ENCODE measurements around the gene TAS2R3. TPM values are rescaled to one million over a fixed set of nuclear protein-coding genes. Genes with fewer than 3 reads are reported as not detected.
A peak's percentile ranks its signal among the peaks of the same experiment; 100 is the strongest.

TAS2R3 gene
- polyA plus RNA-seq, 1 donor from 2014 or later: not detected

DNA sequence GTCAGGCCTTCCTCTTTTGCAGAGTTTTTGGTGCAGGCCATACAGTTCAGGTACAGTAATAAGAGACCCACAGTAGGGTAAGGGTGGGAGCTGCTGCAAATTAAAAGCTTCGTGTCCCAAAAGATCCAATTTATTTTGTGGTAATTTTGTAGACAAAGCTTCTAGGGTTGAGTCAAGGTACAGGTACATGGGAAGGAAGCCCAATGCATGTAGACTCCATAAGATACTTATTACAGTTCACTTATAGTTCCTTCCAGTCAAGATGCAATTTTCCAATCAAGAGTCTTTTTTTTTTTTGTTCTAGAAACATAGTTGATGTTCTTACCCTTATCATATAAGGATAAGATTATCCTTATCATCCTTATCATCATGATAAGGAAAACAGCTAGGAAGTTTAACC, 12.5 kb downstream of the TAS2R3 start, which contains the start of gene TAS2R4:
TAS2R4 (plus strand) TSS at position 301 of the 400 bp plus-strand sequence. CDS start 1,815 bp downstream, outside the sequence.
- no peaks in the 10 kb centered on the region for H3K9me2 ChIP-seq (ENCODE audit: insufficient read depth, low read length)
- H3K36me3 ChIP-seq (ENCODE audit: insufficient read depth, low read length): no peaks in the 10 kb centered on the region
- no peaks in the 10 kb centered on the region for H3K79me2 ChIP-seq (replicated peaks; ENCODE audit: insufficient read depth, low read length)
- H3K27me3 ChIP-seq (ENCODE audit: insufficient read depth, low read depth, low read length): no peaks in the 10 kb centered on the region
- no peak within 1 kb of the TSS for H2AFZ ChIP-seq (ENCODE audit: low read depth, low read length)
- no peak within 1 kb of the TSS for H3K9ac ChIP-seq (ENCODE audit: low read length)
- H4K20me1 ChIP-seq (ENCODE audit: insufficient read depth): no peaks in the 10 kb centered on the region
- TF ChIP-seq RAD21 (conservative IDR thresholded peaks at IDR 0.05) (no peak), SMC3 (conservative IDR thresholded peaks at IDR 0.05; ENCODE audit: poor library complexity) (no peak), EP300 (conservative IDR thresholded peaks at IDR 0.05; ENCODE audit: poor library complexity, severe bottlenecking) (no peak), TAF1 (IDR thresholded peaks at IDR 0.05; ENCODE audit: low read depth) (no peak), EZH2 (IDR thresholded peaks at IDR 0.05; ENCODE audit: borderline replicate concordance, insufficient read depth, low read length, poor library complexity, severe bottlenecking) (no peak), POLR2AphosphoS5 (IDR thresholded peaks at IDR 0.05) (no peak), MXI1 (conservative IDR thresholded peaks at IDR 0.05; ENCODE audit: poor library complexity, severe bottlenecking) (no peak)
- TF ChIP-seq, protein P1, sequence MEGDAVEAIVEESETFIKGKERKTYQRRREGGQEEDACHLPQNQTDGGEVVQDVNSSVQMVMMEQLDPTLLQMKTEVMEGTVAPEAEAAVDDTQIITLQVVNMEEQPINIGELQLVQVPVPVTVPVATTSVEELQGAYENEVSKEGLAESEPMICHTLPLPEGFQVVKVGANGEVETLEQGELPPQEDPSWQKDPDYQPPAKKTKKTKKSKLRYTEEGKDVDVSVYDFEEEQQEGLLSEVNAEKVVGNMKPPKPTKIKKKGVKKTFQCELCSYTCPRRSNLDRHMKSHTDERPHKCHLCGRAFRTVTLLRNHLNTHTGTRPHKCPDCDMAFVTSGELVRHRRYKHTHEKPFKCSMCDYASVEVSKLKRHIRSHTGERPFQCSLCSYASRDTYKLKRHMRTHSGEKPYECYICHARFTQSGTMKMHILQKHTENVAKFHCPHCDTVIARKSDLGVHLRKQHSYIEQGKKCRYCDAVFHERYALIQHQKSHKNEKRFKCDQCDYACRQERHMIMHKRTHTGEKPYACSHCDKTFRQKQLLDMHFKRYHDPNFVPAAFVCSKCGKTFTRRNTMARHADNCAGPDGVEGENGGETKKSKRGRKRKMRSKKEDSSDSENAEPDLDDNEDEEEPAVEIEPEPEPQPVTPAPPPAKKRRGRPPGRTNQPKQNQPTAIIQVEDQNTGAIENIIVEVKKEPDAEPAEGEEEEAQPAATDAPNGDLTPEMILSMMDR (IDR thresholded peaks at IDR 0.05; ENCODE audit: poor library complexity, severe bottlenecking): no peak
- TF ChIP-seq, protein P2, sequence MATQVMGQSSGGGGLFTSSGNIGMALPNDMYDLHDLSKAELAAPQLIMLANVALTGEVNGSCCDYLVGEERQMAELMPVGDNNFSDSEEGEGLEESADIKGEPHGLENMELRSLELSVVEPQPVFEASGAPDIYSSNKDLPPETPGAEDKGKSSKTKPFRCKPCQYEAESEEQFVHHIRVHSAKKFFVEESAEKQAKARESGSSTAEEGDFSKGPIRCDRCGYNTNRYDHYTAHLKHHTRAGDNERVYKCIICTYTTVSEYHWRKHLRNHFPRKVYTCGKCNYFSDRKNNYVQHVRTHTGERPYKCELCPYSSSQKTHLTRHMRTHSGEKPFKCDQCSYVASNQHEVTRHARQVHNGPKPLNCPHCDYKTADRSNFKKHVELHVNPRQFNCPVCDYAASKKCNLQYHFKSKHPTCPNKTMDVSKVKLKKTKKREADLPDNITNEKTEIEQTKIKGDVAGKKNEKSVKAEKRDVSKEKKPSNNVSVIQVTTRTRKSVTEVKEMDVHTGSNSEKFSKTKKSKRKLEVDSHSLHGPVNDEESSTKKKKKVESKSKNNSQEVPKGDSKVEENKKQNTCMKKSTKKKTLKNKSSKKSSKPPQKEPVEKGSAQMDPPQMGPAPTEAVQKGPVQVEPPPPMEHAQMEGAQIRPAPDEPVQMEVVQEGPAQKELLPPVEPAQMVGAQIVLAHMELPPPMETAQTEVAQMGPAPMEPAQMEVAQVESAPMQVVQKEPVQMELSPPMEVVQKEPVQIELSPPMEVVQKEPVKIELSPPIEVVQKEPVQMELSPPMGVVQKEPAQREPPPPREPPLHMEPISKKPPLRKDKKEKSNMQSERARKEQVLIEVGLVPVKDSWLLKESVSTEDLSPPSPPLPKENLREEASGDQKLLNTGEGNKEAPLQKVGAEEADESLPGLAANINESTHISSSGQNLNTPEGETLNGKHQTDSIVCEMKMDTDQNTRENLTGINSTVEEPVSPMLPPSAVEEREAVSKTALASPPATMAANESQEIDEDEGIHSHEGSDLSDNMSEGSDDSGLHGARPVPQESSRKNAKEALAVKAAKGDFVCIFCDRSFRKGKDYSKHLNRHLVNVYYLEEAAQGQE (IDR thresholded peaks at IDR 0.05; ENCODE audit: borderline replicate concordance): no peak
- no peaks in the 10 kb centered on the region for H3F3A ChIP-seq (ENCODE audit: insufficient read depth, low read length, poor library complexity, severe bottlenecking)
- H3K9me3 ChIP-seq (ENCODE audit: low read length): no peaks in the 10 kb centered on the region
- H3K27ac ChIP-seq (ENCODE audit: low read length): no peak within 1 kb of the TSS
- no peak within 1 kb of the TSS for H3K4me2 ChIP-seq (ENCODE audit: low read length)
- no peak within 1 kb of the TSS for H3K4me3 ChIP-seq (ENCODE audit: low read length)

DNA sequence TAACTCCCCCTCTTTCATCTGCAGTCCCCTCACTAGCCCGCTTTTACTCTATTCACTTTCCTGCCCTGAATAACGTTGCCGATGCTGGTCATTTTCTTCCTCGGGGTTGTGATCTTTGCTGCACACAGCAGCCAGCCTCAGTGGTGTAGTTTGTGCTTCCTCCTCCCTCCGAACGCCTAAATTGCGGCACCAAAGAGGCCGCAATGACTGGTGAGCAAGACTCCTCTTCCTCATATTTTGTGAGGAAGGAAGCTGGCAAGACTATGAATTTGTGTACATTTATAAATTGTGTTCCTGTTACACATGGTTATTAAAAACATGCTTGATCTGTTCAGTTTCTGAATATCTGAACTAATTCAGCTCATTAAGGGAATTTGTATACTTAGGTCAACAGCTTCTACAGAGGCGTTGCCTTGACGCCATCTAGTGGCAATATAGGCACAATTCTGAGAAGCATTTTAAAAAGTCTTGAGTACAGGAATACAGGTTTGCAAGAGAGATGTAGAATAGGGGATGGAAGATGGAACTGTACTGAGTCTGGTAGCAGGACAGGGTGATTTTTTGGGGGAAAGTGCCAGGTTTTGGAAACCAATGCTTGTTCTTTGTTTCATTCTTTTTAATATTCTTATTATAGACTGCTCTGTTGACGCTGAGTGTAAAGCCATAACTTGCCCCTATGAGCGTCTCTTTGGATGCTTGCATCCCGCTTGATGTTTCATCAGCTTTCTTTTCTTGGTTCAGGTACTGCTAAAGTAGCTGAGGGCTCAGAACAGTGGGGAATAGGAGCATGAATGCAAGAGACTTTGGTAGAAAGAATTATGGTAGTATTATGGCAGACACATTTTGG, 22.0 kb downstream of the TAS2R3 start:
- no peaks in the 10 kb centered on the region for H3K36me3 ChIP-seq (ENCODE audit: insufficient read depth, low read length)
- no peaks in the 10 kb centered on the region for H3K9me3 ChIP-seq (ENCODE audit: low read length)
- H3K79me2 ChIP-seq (replicated peaks; ENCODE audit: insufficient read depth, low read length): no peaks in the 10 kb centered on the region
- H3K27ac ChIP-seq (ENCODE audit: low read length): no peak overlapping the region
- no peak overlapping the region for H3K9ac ChIP-seq (ENCODE audit: low read length)
- no peak overlapping the region for H3K4me2 ChIP-seq (ENCODE audit: low read length)
- no peaks in the 10 kb centered on the region for H3K9me2 ChIP-seq (ENCODE audit: insufficient read depth, low read length)
- no peaks in the 10 kb centered on the region for H4K20me1 ChIP-seq (ENCODE audit: insufficient read depth)
- H3F3A ChIP-seq (ENCODE audit: insufficient read depth, low read length, poor library complexity, severe bottlenecking): no peaks in the 10 kb centered on the region
- no peaks in the 10 kb centered on the region for H3K27me3 ChIP-seq (ENCODE audit: insufficient read depth, low read depth, low read length)
- H3K4me3 ChIP-seq (ENCODE audit: low read length): no peak overlapping the region
- no peak overlapping the region for H2AFZ ChIP-seq (ENCODE audit: low read depth, low read length)
- TF ChIP-seq EZH2 (IDR thresholded peaks at IDR 0.05; ENCODE audit: borderline replicate concordance, insufficient read depth, low read length, poor library complexity, severe bottlenecking) (no peak), TAF1 (IDR thresholded peaks at IDR 0.05; ENCODE audit: low read depth) (no peak), SMC3 (conservative IDR thresholded peaks at IDR 0.05; ENCODE audit: poor library complexity) (peak; percentile 64), POLR2AphosphoS5 (IDR thresholded peaks at IDR 0.05) (no peak), EP300 (conservative IDR thresholded peaks at IDR 0.05; ENCODE audit: poor library complexity, severe bottlenecking) (no peak), MXI1 (conservative IDR thresholded peaks at IDR 0.05; ENCODE audit: poor library complexity, severe bottlenecking) (no peak), RAD21 (conservative IDR thresholded peaks at IDR 0.05) (peak; percentile 63)
- TF ChIP-seq, protein P1 (IDR thresholded peaks at IDR 0.05; ENCODE audit: poor library complexity, severe bottlenecking): peak; percentile 74
- TF ChIP-seq, protein P2 (IDR thresholded peaks at IDR 0.05; ENCODE audit: borderline replicate concordance): no peak

All from neural cell (in vitro differentiated cells).